IMR-90 (cell line): ENCODE measurements around the gene GOLGA5. TPM values are rescaled to one million over a fixed set of nuclear protein-coding genes. Genes with fewer than 3 reads are reported as not detected.

ENCODE experiments used
- ATAC-seq: fragments of 200-7000 bp; cut with Tn5 transposase; 2 replicates; pipeline ENCODE4 v1.9.1; 2020; ENCODE audit warnings: low read depth, mild to moderate bottlenecking, moderate library complexity
- BruUV-seq: library from RNA; stranded (reverse); fragments of 400-500 nt; replicated peaks from 2 replicates; lab custom pipeline; 2021; lab: Mats Ljungman, UMichigan
- CTCF ChIA-PET: fragments of 300-600 bp; formaldehyde crosslinking; extraction: SDS; loops from one replicate; lab custom pipeline; 2021; ENCODE audit warnings: antibody characterized with exemption; lab: Yijun Ruan, JAX
- POLR2A ChIA-PET: fragments of 300-600 bp; sonication (Branson Sonifier 250); formaldehyde crosslinking; loops from one replicate; lab custom pipeline; 2022; ENCODE audit warnings: antibody characterized with exemption; ENCODE audit not compliant: unreplicated experiment; lab: Charles Lee
- DNase-seq: peaks from one replicate; pipeline ENCODE4 v3.0.0; 2013
- H2AFZ ChIP-seq: replicated peaks from 2 replicates; pipeline ENCODE3; 2013; ENCODE audit warnings: low read length, mild to moderate bottlenecking; ENCODE audit not compliant: poor library complexity
- H2AK5ac ChIP-seq: 2 replicates; pipeline ENCODE4 v1.6.1; 2013; ENCODE audit warnings: low read depth, low read length, inconsistent platforms
- H2AK9ac ChIP-seq: replicated peaks from 2 replicates; pipeline ENCODE3; 2013; ENCODE audit warnings: mild to moderate bottlenecking, low read depth, low read length, moderate library complexity; ENCODE audit not compliant: poor library complexity
- H2BK120ac ChIP-seq: 2 replicates; pipeline ENCODE4 v1.6.1; 2013; ENCODE audit warnings: low read depth, low read length, inconsistent platforms
- H2BK15ac ChIP-seq: 3 replicates; pipeline ENCODE4 v1.6.1; 2013; ENCODE audit warnings: low read depth, low read length, inconsistent platforms
- H2BK20ac ChIP-seq: 2 replicates; pipeline ENCODE4 v1.6.1; 2013; ENCODE audit warnings: low read depth, mild to moderate bottlenecking, inconsistent platforms, low read length, moderate library complexity
- H2BK5ac ChIP-seq: 2 replicates; pipeline ENCODE4 v1.6.1; 2013; ENCODE audit warnings: mild to moderate bottlenecking, low read depth, low read length, inconsistent platforms; ENCODE audit not compliant: poor library complexity, severe bottlenecking
- H3K14ac ChIP-seq: replicated peaks from 2 replicates; pipeline ENCODE4 v1.6.1; 2013; ENCODE audit warnings: low read depth, low read length, inconsistent platforms
- H3K18ac ChIP-seq: 2 replicates; pipeline ENCODE4 v1.6.1; 2013; ENCODE audit warnings: low read depth, low read length, control low read depth
- H3K23ac ChIP-seq: 2 replicates; pipeline ENCODE4 v1.6.1; 2013; ENCODE audit warnings: low read depth, low read length, inconsistent platforms
- H3K27ac ChIP-seq: 2 replicates; pipeline ENCODE4 v1.5.1; 2013; ENCODE audit warnings: mild to moderate bottlenecking, control low read depth, low read length; ENCODE audit not compliant: insufficient read depth
- H3K27me3 ChIP-seq: 2 replicates; pipeline ENCODE4 v1.6.1; 2013; ENCODE audit warnings: low read length; ENCODE audit not compliant: control insufficient read depth, insufficient read depth
- H3K36me3 ChIP-seq: 2 replicates; pipeline ENCODE4 v1.6.1; 2013; ENCODE audit warnings: low read length, mixed read lengths; ENCODE audit not compliant: control insufficient read depth, insufficient read depth
- H3K4ac ChIP-seq: 2 replicates; pipeline ENCODE4 v1.6.1; 2013; ENCODE audit warnings: low read depth, low read length, inconsistent platforms
- H3K4me1 ChIP-seq: 2 replicates; pipeline ENCODE4 v1.6.1; 2013; ENCODE audit warnings: low read length, mixed read lengths; ENCODE audit not compliant: control insufficient read depth, insufficient read depth
- H3K4me2 ChIP-seq: 2 replicates; pipeline ENCODE4 v1.6.1; 2013; ENCODE audit warnings: low read depth, mild to moderate bottlenecking, control low read depth, low read length, moderate library complexity
- H3K4me3 ChIP-seq: 2 replicates; pipeline ENCODE4 v1.5.1; 2013; ENCODE audit warnings: low read depth, mild to moderate bottlenecking, control low read depth, low read length, moderate library complexity; ENCODE audit not compliant: insufficient read depth
- H3K56ac ChIP-seq: 2 replicates; pipeline ENCODE4 v1.6.1; 2013; ENCODE audit warnings: low read length, inconsistent platforms; ENCODE audit not compliant: insufficient read depth; ENCODE audit errors: extremely low read depth
- H3K79me1 ChIP-seq, 2 experiments: 2 replicates each; pipeline ENCODE4 v1.6.1; 2013; ENCODE audit warnings: low read length in 2 of 2, inconsistent platforms in 1 of 2, low read depth in 1 of 2
- H3K9ac ChIP-seq: 2 replicates; pipeline ENCODE4 v1.6.1; 2013; ENCODE audit warnings: low read depth, low read length, control low read depth
- H3K9me1 ChIP-seq: 2 replicates; pipeline ENCODE4 v1.6.1; 2013; ENCODE audit warnings: low read length, inconsistent platforms; ENCODE audit not compliant: insufficient read depth
- H3K9me3 ChIP-seq: 2 replicates; pipeline ENCODE4 v1.6.1; 2013; ENCODE audit warnings: low read length; ENCODE audit not compliant: control insufficient read depth, insufficient read depth
- H4K20me1 ChIP-seq: 2 replicates; pipeline ENCODE4 v1.6.1; 2013; ENCODE audit warnings: low read length, inconsistent platforms; ENCODE audit not compliant: insufficient read depth
- H4K5ac ChIP-seq: 2 replicates; pipeline ENCODE4 v1.6.1; 2013; ENCODE audit warnings: mild to moderate bottlenecking, low read depth, low read length, control low read depth
- H4K8ac ChIP-seq, 2 experiments: 2 replicates each; pipeline ENCODE4 v1.6.1; 2013; ENCODE audit warnings: low read depth in 2 of 2, low read length in 2 of 2, control low read depth in 1 of 2, inconsistent platforms in 1 of 2
- H4K91ac ChIP-seq: 2 replicates; pipeline ENCODE4 v1.6.1; 2013; ENCODE audit warnings: low read depth, low read length, inconsistent platforms; ENCODE audit not compliant: insufficient read depth
- MAZ ChIP-seq: IDR thresholded peaks from 2 replicates; pipeline ENCODE4 v1.6.1; 2012; ENCODE audit warnings: low read depth, mild to moderate bottlenecking, low read length, improper control_type of control experiment, moderate library complexity, borderline replicate concordance
- MXI1 ChIP-seq: IDR thresholded peaks from 2 replicates; pipeline ENCODE4 v1.6.1; 2012; ENCODE audit warnings: low read depth, mild to moderate bottlenecking, low read length, moderate library complexity, borderline replicate concordance
- WGBS, 2 experiments: methylation state at CpG; one replicate each; pipeline versions ENCODE4 v1.1.5 to v1.1.7; 2013; ENCODE audit warnings: missing lambda C conversion rate in 2 of 2; ENCODE audit not compliant: insufficient read length in 1 of 2; ENCODE audit errors: extremely low coverage in 2 of 2; 5-methylcytosine and 5-hydroxymethylcytosine counted together
- dilution Hi-C: fragments of 300-500 bp; cut with HindIII; formaldehyde crosslinking; loops from one replicate; pipeline ENCODE4 v1.14.3; 2018; ENCODE audit warnings: low sequenced_read_pairs; ENCODE audit not compliant: unreplicated experiment
- in situ Hi-C: fragments of 300-500 bp; cut with MboI; formaldehyde crosslinking; loops from 3 replicates; pipeline ENCODE4 v1.14.3; 2019; ENCODE audit warnings: low sequenced_read_pairs, inconsistent platforms, mixed read lengths
- intact Hi-C: fragments of 100-400 bp; cut with micrococcal nuclease; formaldehyde crosslinking; loops from 2 replicates; pipeline ENCODE4 v1.10.0; 2022
- polyA plus RNA-seq, 3 experiments: library from polyadenylated mRNA; depleted of rRNA; stranded (reverse); fragments of >200 nt; gene quantifications; 2 replicates each; pipeline ENCODE4 v1.2.3, GENCODE V29; 2012; ENCODE audit warnings: low replicate concordance in 1 of 3
- total RNA-seq: library from RNA; depleted of rRNA; stranded (reverse); fragments of >200 nt; gene quantifications from 2 replicates; pipeline ENCODE4 v1.2.3, GENCODE V29; 2012
- TF ChIP-seq, protein P1 (sequence below): fragments of 150-350 bp; IDR thresholded peaks from 2 replicates; pipeline ENCODE4 v1.6.1; 2016; ENCODE audit warnings: low read depth, mild to moderate bottlenecking, low read length, moderate library complexity, borderline replicate concordance

The GOLGA5 gene
- total and polyA plus RNA-seq, 2 of the 4 experiments (the other 2 are of a cell fraction) = 35.0 to 59.5 TPM

GRCh38 chr14:92865674-92866073, 71.6 kb downstream of the GOLGA5 start:
- Histone ChIP-seq H2BK5ac (no peak overlapping the region), H3K14ac (no peak overlapping the region), H4K91ac (no peak overlapping the region), H3K18ac (no peak overlapping the region), H3K79me1 (no peaks in the 10 kb centered on the region), H4K20me1 (no peaks in the 10 kb centered on the region), H2BK20ac (no peak overlapping the region), H2BK15ac (no peak overlapping the region), H3K9ac (no peak overlapping the region), H3K4me1 (no peaks in the 10 kb centered on the region), H2AK9ac (no peak overlapping the region), H3K27me3 (peaks cover 3% of the 10 kb centered on the region; the same call in 1 of the 2 replicates), H3K4me2 (no peak overlapping the region), H3K4ac (no peak overlapping the region), H3K27ac (no peak overlapping the region), H3K4me3 (no peak overlapping the region), H2AK5ac (no peak overlapping the region), H4K8ac (no peak overlapping the region), H3K56ac (no peak overlapping the region), H3K23ac (no peak overlapping the region), H2AFZ (no peak overlapping the region), H3K9me1 (no peaks in the 10 kb centered on the region), H3K9me3 (peaks cover 8% of the 10 kb centered on the region), H3K36me3 (no peaks in the 10 kb centered on the region), H2BK120ac (no peak overlapping the region), H4K5ac (no peak overlapping the region)
- ATAC-seq = no peak
- WGBS, 2 experiments = no CpG with 5 or more reads among the region's 1 CpG
- no TSS peak for BruUV-seq
- intact Hi-C loops (no loop called here), in situ Hi-C loops (no loop called here), dilution Hi-C loops (no loop called here)
- ChIA-PET CTCF (no interaction called here), POLR2A (no interaction called here)
- DNase-seq = no peak
- TF ChIP-seq, protein P1, sequence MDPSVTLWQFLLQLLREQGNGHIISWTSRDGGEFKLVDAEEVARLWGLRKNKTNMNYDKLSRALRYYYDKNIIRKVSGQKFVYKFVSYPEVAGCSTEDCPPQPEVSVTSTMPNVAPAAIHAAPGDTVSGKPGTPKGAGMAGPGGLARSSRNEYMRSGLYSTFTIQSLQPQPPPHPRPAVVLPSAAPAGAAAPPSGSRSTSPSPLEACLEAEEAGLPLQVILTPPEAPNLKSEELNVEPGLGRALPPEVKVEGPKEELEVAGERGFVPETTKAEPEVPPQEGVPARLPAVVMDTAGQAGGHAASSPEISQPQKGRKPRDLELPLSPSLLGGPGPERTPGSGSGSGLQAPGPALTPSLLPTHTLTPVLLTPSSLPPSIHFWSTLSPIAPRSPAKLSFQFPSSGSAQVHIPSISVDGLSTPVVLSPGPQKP = no peak
- TF ChIP-seq MXI1 = no peak
- no peak for TF ChIP-seq MAZ
